Measurements from ENCODE around the gene PIGV. TPM values are rescaled to one million over a fixed set of nuclear protein-coding genes. Genes with fewer than 3 reads are reported as not detected.
A peak's percentile ranks its signal among the peaks of the same experiment; 100 is the strongest.

The PIGV gene
- total RNA-seq (10 to 100 TPM in 5 of 7 donors, 1 to 10 TPM in 2; 9.2 to 15.4 (median 10.5) TPM), polyA plus RNA-seq (10 to 100 TPM; 12.4 to 13.3 TPM)
- long read RNA-seq, donor 1, transcript PIGV-201 (4 exons, 2,367 nt) = major isoform, 20 of 57 reads
- long read RNA-seq, donor 1, partial matches to known transcripts = 4 of 57 reads
- long read RNA-seq, donor 1, other reads (novel, unspliced or antisense) = 33 of 57 reads
- long read RNA-seq, donor 2, partial matches to known transcripts = 0 of 5 reads
- long read RNA-seq, donor 2, other reads (novel, unspliced or antisense) = 0 of 5 reads
- long read RNA-seq, donor 3, transcript PIGV-201 (4 exons, 2,367 nt) = major isoform, 9 of 27 reads
- long read RNA-seq, donor 3, partial matches to known transcripts = 3 of 27 reads
- long read RNA-seq, donor 3, other reads (novel, unspliced or antisense) = 12 of 27 reads

GRCh38 chr1:26787706-26788514 lies at the start of gene PIGV:
Gene PIGV, plus strand, starts transcription at chr1:26787950. Its CDS starts 2,866 bp downstream, at chr1:26790816.
- intact Hi-C loops (cut with DNase I) = loop anchor here (2.0 to 10.0 kb wide), 4 partner anchors 63 to 185 kb away; partner anchors contain the start of gene ARID1A (in 3 of the 4)
- Histone ChIP-seq H3K27ac (peak within 1 kb of the TSS; percentile 96 to 99), H3K4me3 (peak within 1 kb of the TSS; percentile 67), H3K4me1 (ENCODE audit: insufficient read depth) (peaks cover 23% of the 10 kb centered on the region), H3K27me3 (no peaks in the 10 kb centered on the region), H3K36me3 (no peaks in the 10 kb centered on the region), H3K9me3 (no peaks in the 10 kb centered on the region)
- DNase-seq = peak; percentile 89 to 95 (median 92)
- peak; percentile 84 for TF ChIP-seq POLR2A (IDR thresholded peaks at IDR 0.05)
- peak in 2 of 3 donors; percentile 46 to 51 for TF ChIP-seq CTCF (IDR thresholded peaks at IDR 0.05)
- no peak for TF ChIP-seq EP300 (IDR thresholded peaks at IDR 0.05)
- WGBS, 3 donors = 0 to 1% (median 0%) methylated on average over 37 to 63 of the region's 63 CpGs

GRCh38 chr1:26739329-26739914 lies 48.3 kb upstream of the PIGV start:
- DNase-seq = no peak
- Histone ChIP-seq H3K4me3 (no peak overlapping the region), H3K27me3 (no peaks in the 10 kb centered on the region), H3K27ac (no peak overlapping the region), H3K4me1 (ENCODE audit: insufficient read depth) (peaks cover 3% of the 10 kb centered on the region), H3K9me3 (no peaks in the 10 kb centered on the region), H3K36me3 (no peaks in the 10 kb centered on the region)
- WGBS, 3 donors = 85 to 90% (median 89%) methylated on average over 4 of the region's 4 CpGs
- intact Hi-C loops (cut with DNase I) = no loop called here
- TF ChIP-seq EP300 (IDR thresholded peaks at IDR 0.05) (no peak), POLR2A (IDR thresholded peaks at IDR 0.05) (no peak), CTCF (IDR thresholded peaks at IDR 0.05) (no peak)

- intact Hi-C loops (cut with DNase I) = no loop called here
- peaks cover 5% of the 10 kb centered on the region for H3K4me1 ChIP-seq (ENCODE audit: insufficient read depth)
- WGBS, 3 donors = 79 to 87% (median 86%) methylated on average over 3 of the region's 3 CpGs
- no peak overlapping the region for H3K4me3 ChIP-seq
- H3K36me3 ChIP-seq = no peaks in the 10 kb centered on the region
- H3K27me3 ChIP-seq = no peaks in the 10 kb centered on the region
- DNase-seq = no peak
- no peaks in the 10 kb centered on the region for H3K9me3 ChIP-seq
- no peak overlapping the region for H3K27ac ChIP-seq
- TF ChIP-seq EP300 (IDR thresholded peaks at IDR 0.05) (no peak), CTCF (IDR thresholded peaks at IDR 0.05) (no peak), POLR2A (IDR thresholded peaks at IDR 0.05) (no peak)
These were observed 47.6 kb upstream of the PIGV start for GRCh38 chr1:26740023-26740634.

- H3K36me3 ChIP-seq = no peaks in the 10 kb centered on the region
- no peak overlapping the region for H3K27ac ChIP-seq
These were observed 46.8 kb upstream of the PIGV start for GRCh38 chr1:26740952-26741351.

More at GRCh38 chr1:26740952-26741351, 46.8 kb upstream of the PIGV start:
- Histone ChIP-seq H3K4me3 (no peak overlapping the region), H3K4me1 (ENCODE audit: insufficient read depth) (peaks cover 5% of the 10 kb centered on the region), H3K9me3 (no peaks in the 10 kb centered on the region), H3K27me3 (no peaks in the 10 kb centered on the region)
- intact Hi-C loops (cut with DNase I) = no loop called here
- TF ChIP-seq POLR2A (IDR thresholded peaks at IDR 0.05) (no peak), EP300 (IDR thresholded peaks at IDR 0.05) (no peak), CTCF (IDR thresholded peaks at IDR 0.05) (no peak)
- 69 to 80% (median 76%) methylated on average over 5 of the region's 5 CpGs for WGBS, 3 donors
- no peak for DNase-seq

Data from ovary (tissue), 10 donors.